CD4-positive, CD25-positive, alpha-beta regulatory T cell (primary cell): ENCODE measurements around the gene ART1. TPM values are rescaled to one million over a fixed set of nuclear protein-coding genes. Genes with fewer than 3 reads are reported as not detected.

Experiments
- ATAC-seq, 2 donors: fragments of 150-1000 bp; cut with Tn5 transposase; one replicate each; pipeline ENCODE4 v1.10.0; 2021; ENCODE audit warnings: low read depth in 2 of 2, moderate number of reproducible peaks in 2 of 2, moderate library complexity in 1 of 2
- DNase-seq, 3 donors: peaks; one replicate each; pipeline versions ENCODE4 v3.0.0 to v3.0.0-alpha.2; 2012 to 2022; ENCODE audit warnings: mixed read lengths in 1 of 3
- H3K27ac ChIP-seq: one replicate; pipeline ENCODE4 v1.7.0; 2013; ENCODE audit warnings: mild to moderate bottlenecking, low read length; ENCODE audit not compliant: insufficient read depth, poor library complexity, severe bottlenecking
- H3K27me3 ChIP-seq: one replicate; pipeline ENCODE4 v1.7.0; 2013; ENCODE audit warnings: low read length; ENCODE audit not compliant: control insufficient read depth, insufficient read depth
- H3K36me3 ChIP-seq: one replicate; pipeline ENCODE4 v1.7.0; 2013; ENCODE audit warnings: mild to moderate bottlenecking, low read length, moderate library complexity; ENCODE audit not compliant: control insufficient read depth, insufficient read depth
- H3K4me1 ChIP-seq: 2 replicates; pipeline ENCODE4 v1.7.0; 2013; ENCODE audit warnings: mild to moderate bottlenecking, low read length; ENCODE audit not compliant: insufficient read depth, control insufficient read depth, poor library complexity, severe bottlenecking
- H3K4me3 ChIP-seq: one replicate; pipeline ENCODE4 v1.7.0; 2013; ENCODE audit warnings: low read depth, mild to moderate bottlenecking, low read length, moderate library complexity
- H3K9me3 ChIP-seq, 2 experiments: 1 replicate in 1 of 2; 2 replicates in 1 of 2; pipeline ENCODE4 v1.7.0; 2013; ENCODE audit warnings: low read length in 2 of 2, mild to moderate bottlenecking in 1 of 2, moderate library complexity in 1 of 2; ENCODE audit not compliant: control insufficient read depth in 2 of 2
- H3K27ac Mint-ChIP-seq, 3 donors: one replicate each; pipeline ENCODE4 v1.8.0; 2020 to 2022; ENCODE audit warnings: mild to moderate bottlenecking in 3 of 3, mixed read lengths in 3 of 3, moderate library complexity in 2 of 3
- H3K27me3 Mint-ChIP-seq: one replicate; pipeline ENCODE4 v1.8.0; 2022; ENCODE audit warnings: mild to moderate bottlenecking, mixed read lengths
- H3K36me3 Mint-ChIP-seq: one replicate; pipeline ENCODE4 v1.8.0; 2020; ENCODE audit warnings: mixed read lengths
- H3K4me1 Mint-ChIP-seq, 4 donors: one replicate each; pipeline ENCODE4 v1.8.0; 2020 to 2022; ENCODE audit warnings: mixed read lengths in 4 of 4, mild to moderate bottlenecking in 1 of 4
- H3K4me3 Mint-ChIP-seq, 4 donors: one replicate each; pipeline ENCODE4 v1.8.0; 2020 to 2022; ENCODE audit warnings: mild to moderate bottlenecking in 4 of 4, mixed read lengths in 4 of 4, moderate library complexity in 3 of 4
- H3K9me3 Mint-ChIP-seq, 7 donors: one replicate each; pipeline ENCODE4 v1.8.0; 2020 to 2022; ENCODE audit warnings: mixed read lengths in 7 of 7, mild to moderate bottlenecking in 3 of 7, moderate library complexity in 2 of 7
- polyA plus RNA-seq, 4 donors: library from polyadenylated mRNA; unstranded; fragments of 300-500 nt; fragmentation: Illumina TruSeq; gene quantifications; one replicate each; pipeline ENCODE4 v1.2.3, GENCODE V29; 2021
- total RNA-seq: library from RNA; stranded (reverse); gene quantifications from one replicate; pipeline ENCODE4 v1.2.3, GENCODE V29; 2022

ART1 gene
- total and polyA plus RNA-seq, 5 donors from 2014 or later: not detected

GRCh38 chr11:3610846-3611245 lies 34.1 kb upstream of the ART1 start:
- H3K36me3 ChIP-seq: no peaks in the 10 kb centered on the region

GRCh38 chr11:3611976-3612678 lies 32.8 kb upstream of the ART1 start:
- Mint-ChIP-seq H3K27ac (no peak overlapping the region), H3K27me3 (no peaks in the 10 kb centered on the region), H3K4me3 (no peak overlapping the region), H3K9me3 (peaks cover 0 to 7% (median 0%) of the 10 kb centered on the region in 7 donors), H3K36me3 (no peaks in the 10 kb centered on the region), H3K4me1 (peaks cover 0 to 11% (median 4%) of the 10 kb centered on the region in 4 donors)
- DNase-seq: no peak
- ATAC-seq: no peak
- H3K27me3 ChIP-seq: no peaks in the 10 kb centered on the region
- H3K4me3 ChIP-seq: no peak overlapping the region
- no peaks in the 10 kb centered on the region for H3K36me3 ChIP-seq
- peaks cover 5% of the 10 kb centered on the region in 2 experiments for H3K9me3 ChIP-seq
- no peak overlapping the region for H3K27ac ChIP-seq
- H3K4me1 ChIP-seq: peaks cover 3% of the 10 kb centered on the region

More at GRCh38 chr11:3610846-3611245, 34.1 kb upstream of the ART1 start:
- Mint-ChIP-seq H3K4me3 (no peak overlapping the region), H3K27me3 (no peaks in the 10 kb centered on the region), H3K27ac (peak overlapping the region in 1 of 3 donors; percentile 33), H3K4me1 (peaks cover 0 to 11% (median 4%) of the 10 kb centered on the region in 4 donors), H3K36me3 (no peaks in the 10 kb centered on the region), H3K9me3 (peaks cover 0 to 7% (median 0%) of the 10 kb centered on the region in 7 donors)
- no peak overlapping the region for H3K27ac ChIP-seq
- peaks cover 5% of the 10 kb centered on the region in 2 experiments for H3K9me3 ChIP-seq
- no peaks in the 10 kb centered on the region for H3K27me3 ChIP-seq
- no peak for DNase-seq
- ATAC-seq: no peak
- H3K4me1 ChIP-seq: peaks cover 3% of the 10 kb centered on the region
- no peak overlapping the region for H3K4me3 ChIP-seq

GRCh38 chr11:3613998-3614741 lies 30.8 kb upstream of the ART1 start:
- H3K27ac ChIP-seq: no peak overlapping the region
- no peak for DNase-seq
- peaks cover 5% of the 10 kb centered on the region in 2 experiments for H3K9me3 ChIP-seq
- peaks cover 3% of the 10 kb centered on the region for H3K4me1 ChIP-seq
- peaks cover 0 to 7% (median 0%) of the 10 kb centered on the region in 7 donors for H3K9me3 Mint-ChIP-seq
- peak overlapping the region in 2 of 3 donors; percentile 30 to 33 for H3K27ac Mint-ChIP-seq
- peaks cover 0 to 11% (median 4%) of the 10 kb centered on the region in 4 donors for H3K4me1 Mint-ChIP-seq
- H3K4me3 ChIP-seq: no peak overlapping the region
- H3K4me3 Mint-ChIP-seq: no peak overlapping the region
- peak in 1 of 2 donors; percentile 7 for ATAC-seq
- H3K27me3 ChIP-seq: no peaks in the 10 kb centered on the region
- no peaks in the 10 kb centered on the region for H3K36me3 Mint-ChIP-seq
- no peaks in the 10 kb centered on the region for H3K36me3 ChIP-seq
- H3K27me3 Mint-ChIP-seq: no peaks in the 10 kb centered on the region

GRCh38 chr11:3614742-3615171 lies 30.2 kb upstream of the ART1 start:
- Mint-ChIP-seq H3K27ac (peak overlapping the region in 1 of 3 donors; percentile 30), H3K27me3 (no peaks in the 10 kb centered on the region), H3K4me1 (peaks cover 0 to 11% (median 4%) of the 10 kb centered on the region in 4 donors), H3K9me3 (peaks cover 0 to 7% (median 0%) of the 10 kb centered on the region in 7 donors), H3K4me3 (no peak overlapping the region), H3K36me3 (no peaks in the 10 kb centered on the region)
- peaks cover 3% of the 10 kb centered on the region for H3K4me1 ChIP-seq
- H3K4me3 ChIP-seq: no peak overlapping the region
- peak in 1 of 3 donors; percentile 76 for DNase-seq
- peaks cover 5% of the 10 kb centered on the region in 2 experiments for H3K9me3 ChIP-seq
- no peaks in the 10 kb centered on the region for H3K36me3 ChIP-seq
- H3K27ac ChIP-seq: no peak overlapping the region
- H3K27me3 ChIP-seq: no peaks in the 10 kb centered on the region
- peak; percentile 72 to 85 for ATAC-seq

GRCh38 chr11:3615998-3616397 lies 28.9 kb upstream of the ART1 start:
- Mint-ChIP-seq H3K4me1 (peaks cover 0 to 9% (median 4%) of the 10 kb centered on the region in 4 donors), H3K27ac (peak overlapping the region in 1 of 3 donors; percentile 26), H3K36me3 (no peaks in the 10 kb centered on the region), H3K4me3 (no peak overlapping the region), H3K9me3 (peaks cover 0 to 7% (median 0%) of the 10 kb centered on the region in 7 donors), H3K27me3 (no peaks in the 10 kb centered on the region)
- no peak for ATAC-seq
- H3K9me3 ChIP-seq: peaks cover 5% of the 10 kb centered on the region in 2 experiments
- no peak overlapping the region for H3K27ac ChIP-seq
- no peak overlapping the region for H3K4me3 ChIP-seq
- no peaks in the 10 kb centered on the region for H3K27me3 ChIP-seq
- DNase-seq: no peak
- no peaks in the 10 kb centered on the region for H3K36me3 ChIP-seq
- peaks cover 3% of the 10 kb centered on the region for H3K4me1 ChIP-seq

- ATAC-seq: no peak
- Histone ChIP-seq H3K27ac (no peak overlapping the region), H3K9me3 (peaks cover 3 to 5% of the 10 kb centered on the region in 2 experiments), H3K4me3 (no peak overlapping the region), H3K27me3 (no peaks in the 10 kb centered on the region), H3K4me1 (peaks cover 3% of the 10 kb centered on the region), H3K36me3 (no peaks in the 10 kb centered on the region)
- H3K4me1 Mint-ChIP-seq: peaks cover 0 to 9% (median 4%) of the 10 kb centered on the region in 4 donors
- H3K27ac Mint-ChIP-seq: no peak overlapping the region
- no peak overlapping the region for H3K4me3 Mint-ChIP-seq
- DNase-seq: no peak
- peaks cover 0 to 5% (median 0%) of the 10 kb centered on the region in 7 donors for H3K9me3 Mint-ChIP-seq
- no peaks in the 10 kb centered on the region for H3K27me3 Mint-ChIP-seq
- H3K36me3 Mint-ChIP-seq: no peaks in the 10 kb centered on the region
Observed at GRCh38 chr11:3616721-3617460, 28.0 kb upstream of the ART1 start.

GRCh38 chr11:3617990-3618389 lies 26.9 kb upstream of the ART1 start:
- DNase-seq (no peak), ATAC-seq (no peak)
- no peaks in the 10 kb centered on the region for H3K9me3 Mint-ChIP-seq
- Histone ChIP-seq H3K4me3 (no peak overlapping the region), H3K4me1 (peaks cover 3% of the 10 kb centered on the region), H3K27ac (no peak overlapping the region), H3K36me3 (no peaks in the 10 kb centered on the region), H3K27me3 (no peaks in the 10 kb centered on the region), H3K9me3 (no peaks in the 10 kb centered on the region)
- H3K4me1 Mint-ChIP-seq: peaks cover 0 to 9% (median 4%) of the 10 kb centered on the region in 4 donors
- H3K4me3 Mint-ChIP-seq: no peak overlapping the region
- peak overlapping the region in 1 of 3 donors; percentile 43 for H3K27ac Mint-ChIP-seq
- H3K27me3 Mint-ChIP-seq: no peaks in the 10 kb centered on the region
- H3K36me3 Mint-ChIP-seq: no peaks in the 10 kb centered on the region
